ENCODE data around the gene THRA. TPM values are rescaled to one million over a fixed set of nuclear protein-coding genes. Genes with fewer than 3 reads are reported as not detected.

Gene THRA
- polyA plus RNA-seq, 1 of the 3 experiments (the other 2 are of a cell fraction): 23.1 TPM

- Histone ChIP-seq H3K36me3 (replicated peaks in 1 of 2; ENCODE audit: control insufficient read depth in 1 of 2, insufficient read depth in 2 of 2, low read length in 1 of 2) (peaks cover 10 to 44% of the 10 kb centered on the region in 2 experiments), H3K4me1 (ENCODE audit: control insufficient read depth in 1 of 2, insufficient read depth in 2 of 2, low read depth in 1 of 2, low read length in 1 of 2) (no peaks in the 10 kb centered on the region; a peak in 1 of 4 replicates), H3K9ac (no peak overlapping the region), H3K4me3 (ENCODE audit: low read depth in 2 of 2, low read length in 1 of 2) (no peak overlapping the region), H3K4me2 (no peak overlapping the region), H3K9me2 (no peaks in the 10 kb centered on the region), H3F3A (replicated peaks; ENCODE audit: insufficient read depth) (no peaks in the 10 kb centered on the region), H3K79me2 (ENCODE audit: insufficient read depth) (no peaks in the 10 kb centered on the region), H3K27ac (ENCODE audit: low read depth in 2 of 2, low read length in 1 of 2) (no peak overlapping the region), H4K20me1 (ENCODE audit: insufficient read depth) (no peaks in the 10 kb centered on the region), H3K27me3 (ENCODE audit: insufficient read depth) (no peaks in the 10 kb centered on the region), H3K9me3 (no peaks in the 10 kb centered on the region), H2AFZ (ENCODE audit: low read depth) (no peak overlapping the region)
- TF ChIP-seq ZBTB33 (IDR thresholded peaks at IDR 0.05; ENCODE audit: borderline replicate concordance, low read depth): no peak
- no peak for TF ChIP-seq USF2 (IDR thresholded peaks at IDR 0.05; ENCODE audit: borderline replicate concordance, low read depth, low read length)
- no peak for TF ChIP-seq POLR2AphosphoS5 (IDR thresholded peaks at IDR 0.05; ENCODE audit: low read depth, low read length)
- no peak for TF ChIP-seq FOXJ3 (CRISPR knock-in tag; IDR thresholded peaks at IDR 0.05)
- no peak for TF ChIP-seq CHD2 (IDR thresholded peaks at IDR 0.05; ENCODE audit: low read length, partially characterized antibody)
- TF ChIP-seq FOXM1 (IDR thresholded peaks at IDR 0.05; ENCODE audit: low read depth): no peak
- no peak for TF ChIP-seq TAF1 (IDR thresholded peaks at IDR 0.05; ENCODE audit: borderline replicate concordance, low read depth, low read length)
- TF ChIP-seq REST (IDR thresholded peaks at IDR 0.05; ENCODE audit: low read depth, low read length): no peak
- TF ChIP-seq TCF12 (IDR thresholded peaks at IDR 0.05): no peak
- no peak for TF ChIP-seq TEAD4 (IDR thresholded peaks at IDR 0.05; ENCODE audit: borderline replicate concordance, insufficient read depth)
- no peak for TF ChIP-seq EZH2phosphoT487 (IDR thresholded peaks at IDR 0.05; ENCODE audit: borderline replicate concordance, low read depth)
- no peak for TF ChIP-seq CTCF (IDR thresholded peaks at IDR 0.05)
- TF ChIP-seq SMC3 (IDR thresholded peaks at IDR 0.05; ENCODE audit: low read depth, low read length): no peak
- TF ChIP-seq JUND (IDR thresholded peaks at IDR 0.05): no peak
- DNase-seq: no peak
- WGBS (ENCODE audit: low lambda C conversion rate): 89% methylated on average over 16 of the region's 23 CpGs
- ChIA-PET CTCF (interaction anchor here (0.8 to 9.5 kb wide), 8 partner anchors 11 to 136 kb away, joined by 3 to 67 read pairs (median 4); partner anchors contain the start of gene CSF3), POLR2A (no interaction called here)
Observed at GRCh38 chr17:40032322-40033320, 30.1 kb upstream of the THRA start.

Data from SK-N-SH (cell line).